H1 (cell line): Measurements from ENCODE around the gene HOXB6. TPM values are rescaled to one million over a fixed set of nuclear protein-coding genes. Genes with fewer than 3 reads are reported as not detected.

Experiments
- CTCF ChIA-PET: fragments of 300-600 bp; sonication (Branson Sonifier 250); formaldehyde crosslinking; loops from one replicate; lab custom pipeline; 2021; ENCODE audit not compliant: partially characterized antibody; lab: Charles Lee
- POLR2A ChIA-PET: fragments of 300-600 bp; sonication (Branson Sonifier 250); formaldehyde crosslinking; loops from one replicate; lab custom pipeline; 2021; ENCODE audit warnings: inconsistent platforms; ENCODE audit not compliant: partially characterized antibody; lab: Charles Lee
- DNase-seq, 2 experiments: peaks; one replicate each; pipeline versions ENCODE4 v3.0.0 to v3.0.0-alpha.2; 2010 to 2022; ENCODE audit warnings: low spot score in 2 of 2, low read depth in 1 of 2, mixed read lengths in 1 of 2
- FAIRE-seq: peaks from 2 replicates; lab custom pipeline; 2011; peaks lifted over from hg19 to GRCh38; lab: Jason Lieb, UNC
- H2AFZ ChIP-seq: 2 replicates; pipeline ENCODE4 v1.8.1; 2012; ENCODE audit warnings: low read length, inconsistent platforms
- H2AK5ac ChIP-seq: 2 replicates; pipeline ENCODE4 v1.6.1; 2013; ENCODE audit warnings: low read depth, low read length
- H2BK120ac ChIP-seq: replicated peaks from 2 replicates; pipeline ENCODE3; 2013; ENCODE audit warnings: low read depth, low read length, inconsistent platforms
- H2BK12ac ChIP-seq: 2 replicates; pipeline ENCODE4 v1.6.1; 2013; ENCODE audit warnings: low read depth, low read length
- H2BK15ac ChIP-seq: 2 replicates; pipeline ENCODE4 v1.6.1; 2013; ENCODE audit warnings: low read length
- H2BK20ac ChIP-seq: 2 replicates; pipeline ENCODE4 v1.6.1; 2013; ENCODE audit warnings: low read length
- H2BK5ac ChIP-seq: 2 replicates; pipeline ENCODE4 v1.6.1; 2013; ENCODE audit warnings: low read depth, low read length
- H3K14ac ChIP-seq: 2 replicates; pipeline ENCODE4 v1.6.1; 2013; ENCODE audit warnings: inconsistent platforms; ENCODE audit not compliant: insufficient read length
- H3K18ac ChIP-seq: 2 replicates; pipeline ENCODE4 v1.6.1; 2013; ENCODE audit warnings: low read length; ENCODE audit errors: extremely low read depth
- H3K23ac ChIP-seq: 2 replicates; pipeline ENCODE4 v1.6.1; 2013; ENCODE audit warnings: inconsistent platforms; ENCODE audit not compliant: insufficient read length
- H3K23me2 ChIP-seq: 2 replicates; pipeline ENCODE4 v1.6.1; 2013; ENCODE audit warnings: low read depth, low read length
- H3K27ac ChIP-seq: 2 replicates; pipeline ENCODE4 v1.6.1; 2011; ENCODE audit warnings: low read depth, low read length, inconsistent platforms
- H3K27me3 ChIP-seq, 4 experiments: replicated peaks in 1 of 4; 1 replicate in 1 of 4; 2 replicates in 3 of 4; pipeline versions ENCODE4 v1.6.1 to v1.8.1; 2011 to 2013; ENCODE audit warnings: low read length in 3 of 4, mild to moderate bottlenecking in 3 of 4, inconsistent platforms in 2 of 4, mixed read lengths in 2 of 4, moderate library complexity in 1 of 4; ENCODE audit not compliant: control insufficient read depth in 3 of 4, insufficient read depth in 3 of 4; ENCODE audit errors: extremely low read depth in 1 of 4
- H3K36me3 ChIP-seq, 4 experiments: 2 replicates each; pipeline versions ENCODE4 v1.6.1 to v1.8.1; 2011 to 2013; ENCODE audit warnings: mild to moderate bottlenecking in 4 of 4, low read length in 3 of 4, moderate library complexity in 2 of 4, control low read depth in 1 of 4, inconsistent platforms in 1 of 4; ENCODE audit not compliant: insufficient read depth in 4 of 4, control insufficient read depth in 2 of 4
- H3K4ac ChIP-seq: replicated peaks from 2 replicates; pipeline ENCODE3; 2013; ENCODE audit warnings: low read length, low read depth, mixed read lengths, inconsistent platforms; ENCODE audit not compliant: insufficient read length
- H3K4me1 ChIP-seq, 4 experiments: replicated peaks in 1 of 4; 1 replicate in 1 of 4; 2 replicates in 3 of 4; pipeline versions ENCODE4 v1.6.1 to v1.8.1; 2011 to 2013; ENCODE audit warnings: low read length in 3 of 4, inconsistent platforms in 2 of 4, mixed read lengths in 1 of 4; ENCODE audit not compliant: insufficient read depth in 4 of 4, control insufficient read depth in 3 of 4
- H3K4me2 ChIP-seq, 2 experiments: 2 replicates each; pipeline versions ENCODE4 v1.6.1 to v1.8.1; 2011 to 2013; ENCODE audit warnings: low read depth in 2 of 2, low read length in 2 of 2, control low read depth in 1 of 2, inconsistent platforms in 1 of 2, mild to moderate bottlenecking in 1 of 2; ENCODE audit not compliant: insufficient read depth in 1 of 2
- H3K4me3 ChIP-seq, 4 experiments: fragments of 200-600, 300-600 bp in 1 of 4; sonication (generic), shearing (Covaris generic), sonication (Bioruptor Twin) in 1 of 4; 2 replicates each; pipeline versions ENCODE4 v1.5.1 to v1.8.1; 2011 to 2016; ENCODE audit warnings: low read length in 4 of 4, low read depth in 3 of 4, control low read depth in 2 of 4, inconsistent platforms in 2 of 4, mild to moderate bottlenecking in 2 of 4, mixed read lengths in 1 of 4, moderate library complexity in 1 of 4; ENCODE audit not compliant: insufficient read depth in 2 of 4; ENCODE audit errors: extremely low read depth in 1 of 4
- H3K56ac ChIP-seq: replicated peaks from 2 replicates; pipeline ENCODE3; 2013; ENCODE audit warnings: low read depth, mild to moderate bottlenecking, mixed read lengths, low read length, inconsistent platforms; ENCODE audit not compliant: insufficient read length
- H3K79me1 ChIP-seq: 2 replicates; pipeline ENCODE4 v1.6.1; 2013; ENCODE audit warnings: low read depth, low read length, control low read depth
- H3K79me2 ChIP-seq, 2 experiments: 2 replicates each; pipeline versions ENCODE4 v1.6.1 to v1.8.1; 2012 to 2013; ENCODE audit warnings: low read length in 2 of 2, mild to moderate bottlenecking in 2 of 2, inconsistent platforms in 1 of 2; ENCODE audit not compliant: insufficient read depth in 2 of 2, control insufficient read depth in 1 of 2
- H3K9ac ChIP-seq, 4 experiments: replicated peaks in 1 of 4; 1 replicate in 1 of 4; 2 replicates in 3 of 4; pipeline versions ENCODE4 v1.6.1 to v1.8.1; 2011 to 2013; ENCODE audit warnings: low read depth in 3 of 4, low read length in 3 of 4, control low read depth in 2 of 4, mild to moderate bottlenecking in 2 of 4, moderate library complexity in 2 of 4, inconsistent platforms in 1 of 4; ENCODE audit errors: extremely low read depth in 1 of 4
- H3K9me3 ChIP-seq, 2 experiments: 2 replicates each; pipeline versions ENCODE4 v1.6.1 to v1.8.1; 2012 to 2013; ENCODE audit warnings: mild to moderate bottlenecking in 2 of 2, moderate library complexity in 2 of 2, control low read depth in 1 of 2, inconsistent platforms in 1 of 2, low read depth in 1 of 2, low read length in 1 of 2, mixed read lengths in 1 of 2; ENCODE audit not compliant: insufficient read depth in 2 of 2
- H4K20me1 ChIP-seq, 2 experiments: replicated peaks in 1 of 2; 2 replicates each; pipeline versions ENCODE3 to v1.8.1; 2011 to 2013; ENCODE audit warnings: inconsistent platforms in 2 of 2, low read length in 2 of 2, mild to moderate bottlenecking in 1 of 2; ENCODE audit not compliant: insufficient read depth in 2 of 2, control insufficient read depth in 1 of 2
- H4K5ac ChIP-seq: 2 replicates; pipeline ENCODE4 v1.6.1; 2013; ENCODE audit warnings: low read length, low read depth, mixed read lengths, inconsistent platforms; ENCODE audit not compliant: insufficient read length
- H4K8ac ChIP-seq: 2 replicates; pipeline ENCODE4 v1.8.0; 2013; ENCODE audit warnings: mild to moderate bottlenecking, moderate library complexity, low read length, inconsistent platforms; ENCODE audit not compliant: insufficient read depth; ENCODE audit errors: extremely low read depth
- H4K91ac ChIP-seq: replicated peaks from 2 replicates; pipeline ENCODE3; 2013; ENCODE audit warnings: low read length, mixed read lengths, inconsistent platforms; ENCODE audit not compliant: insufficient read length
- CBX8 ChIP-seq: fragments of 300-800, 300-1000 bp; sonication (generic); IDR thresholded peaks from 2 replicates; pipeline ENCODE4 v1.7.1; 2016; ENCODE audit warnings: low read depth, low read length, borderline replicate concordance
- RNF2 ChIP-seq: fragments of 200-900, 300-1000 bp; sonication (generic); IDR thresholded peaks from 2 replicates; pipeline ENCODE4 v1.7.1; 2016; ENCODE audit warnings: borderline replicate concordance, low read depth, mild to moderate bottlenecking, antibody characterized with exemption, low read length; ENCODE audit not compliant: poor library complexity, severe bottlenecking; ENCODE audit errors: missing control alignments
- SIX5 ChIP-seq: IDR thresholded peaks from 2 replicates; pipeline ENCODE4 v1.6.1; 2011; ENCODE audit warnings: mild to moderate bottlenecking, low read depth, low read length
- WGBS, 2 experiments: shearing (Covaris generic) in 1 of 2; methylation state at CpG; one replicate each; pipeline versions ENCODE4 v1.1.6 to v1.1.7; 2013 to 2015; ENCODE audit warnings: low lambda C conversion rate in 2 of 2, mixed read lengths in 2 of 2, inconsistent platforms in 1 of 2, low coverage in 1 of 2, missing lambda C conversion rate in 1 of 2; ENCODE audit not compliant: insufficient replicate concordance in 2 of 2, insufficient coverage in 1 of 2, insufficient read length in 1 of 2; ENCODE audit errors: extremely low coverage in 1 of 2, missing lambda C conversion rate in 1 of 2; 5-methylcytosine and 5-hydroxymethylcytosine counted together
- polyA plus RNA-seq, 7 experiments: library from polyadenylated mRNA; depleted of rRNA in 3 of 7; stranded (reverse) in 5 of 7; unstranded in 2 of 7; fragments of >200 nt in 5 of 7; fragments of 200-250 nt in 2 of 7; gene quantifications; 1 replicate in 5 of 7; 2 replicates in 1 of 7; 4 replicates in 1 of 7; pipeline versions ENCODE4 v1.2.1 to v1.2.3, GENCODE V29; 2011 to 2013; ENCODE audit warnings: missing spikeins in 2 of 7, mixed read lengths in 2 of 7
- total RNA-seq: library from RNA; stranded (reverse); fragmentation: NEBNext Ultra II Directional; extraction: Animal tissue kit (Norgen Biotek cat#: 25700); gene quantifications from 2 replicates; pipeline ENCODE4 v1.2.1, GENCODE V29; 2021

Gene HOXB6
- total and polyA plus RNA-seq, 2 of the 8 experiments (the other 6 are each of a cell fraction or from before 2014, with no cell fraction given): not detected

DNA sequence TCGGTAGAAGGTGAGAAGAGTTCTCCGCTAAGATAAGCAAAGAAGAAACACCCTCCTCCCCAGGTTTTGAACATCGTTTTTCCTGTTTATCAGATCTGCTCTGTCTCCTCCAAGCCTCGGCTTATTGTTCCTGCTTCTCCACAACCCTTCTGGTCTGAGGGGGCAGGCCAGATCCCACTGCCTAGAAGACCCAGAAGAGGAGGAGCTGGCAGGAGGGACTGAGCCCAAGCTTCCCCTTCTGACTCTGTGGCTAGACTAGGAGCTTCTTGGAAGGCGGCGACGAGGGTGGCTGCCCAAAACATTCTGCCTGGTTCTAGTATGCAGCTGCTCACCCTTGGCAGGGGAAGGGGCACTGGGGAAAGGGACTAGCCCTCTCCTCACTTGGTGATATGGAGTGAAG, 6.0 kb downstream of the HOXB6 start:
- H3K27me3 ChIP-seq: peaks cover 97 to 100% (median 99%) of the 10 kb centered on the region in 4 experiments
- H3K4ac ChIP-seq: no peak overlapping the region
- H2AFZ ChIP-seq: no peak overlapping the region
- H3K79me1 ChIP-seq: no peaks in the 10 kb centered on the region
- no peak overlapping the region for H3K27ac ChIP-seq
- H3K9me3 ChIP-seq: no peaks in the 10 kb centered on the region
- 0 out of 2 replicates have a peak overlapping the region, but pooled peaks have one; percentile 18 for H2AK5ac ChIP-seq
- ChIA-PET CTCF (interaction anchor here (1.0 to 2.1 kb wide), 7 partner anchors 10 to 69 kb away, joined by 3 to 8 read pairs (median 5); no protein-coding TSS in a partner anchor), POLR2A (interaction anchor here (1.2 to 1.4 kb wide), 2 partner anchors 11 to 53 kb away, joined by 3 to 4 read pairs; partner anchors contain the start of gene HOXB2)
- H2BK20ac ChIP-seq: no peak overlapping the region
- FAIRE-seq: no peak
- no peak overlapping the region for H4K8ac ChIP-seq
- no peak overlapping the region for H3K4me3 ChIP-seq
- no peak overlapping the region for H3K9ac ChIP-seq
- no peaks in the 10 kb centered on the region; a peak in 1 of 8 replicates for H3K36me3 ChIP-seq
- H2BK5ac ChIP-seq: no peak overlapping the region
- H2BK15ac ChIP-seq: peak overlapping the region; percentile 18; the same call in 1 of the 2 replicates
- H2BK12ac ChIP-seq: no peak overlapping the region
- no peaks in the 10 kb centered on the region for H3K79me2 ChIP-seq
- WGBS, 2 experiments: 30% methylated on average over 7 of the region's 7 CpGs; no CpG with 5 or more reads in 1 of the 2 experiments
- no peaks in the 10 kb centered on the region; the same call in 1 of the 2 replicates for H3K23me2 ChIP-seq
- no peak overlapping the region for H3K23ac ChIP-seq
- no peak overlapping the region for H4K5ac ChIP-seq
- no peak overlapping the region for H3K56ac ChIP-seq
- H3K4me2 ChIP-seq: no peak overlapping the region
- DNase-seq: no peak
- H2BK120ac ChIP-seq: no peak overlapping the region
- H3K14ac ChIP-seq: no peak overlapping the region
- H4K20me1 ChIP-seq: peaks cover 38 to 55% of the 10 kb centered on the region in 2 experiments
- no peak overlapping the region for H4K91ac ChIP-seq
- no peak overlapping the region for H3K18ac ChIP-seq
- no peak for TF ChIP-seq SIX5
- TF ChIP-seq CBX8: peak; percentile 4; the same call in 1 of the 2 replicates
- peak; percentile 6 for TF ChIP-seq RNF2
- H3K4me1 ChIP-seq: peaks cover 0 to 12% (median 5%) of the 10 kb centered on the region in 4 experiments; a peak in 4 of 7 replicates
